Measurements from ENCODE around the gene CHD2. TPM values are rescaled to one million over a fixed set of nuclear protein-coding genes. Genes with fewer than 3 reads are reported as not detected.

CHD2 gene
- total and polyA plus RNA-seq, 10 of the 15 experiments (the other 5 are each of a cell fraction or from before 2014, with no cell fraction given): 38.1 to 94.7 (median 63.3) TPM

GRCh38 chr15:92952458-92952850 lies 52.3 kb downstream of the CHD2 start:
- TF ChIP-seq FOS (IDR thresholded peaks at IDR 0.05; ENCODE audit: borderline replicate concordance, extremely low read depth, insufficient read length) (no peak), STAT3 (IDR thresholded peaks at IDR 0.05; ENCODE audit: low read depth, low read length) (no peak), RAD51 (IDR thresholded peaks at IDR 0.05) (no peak), NR2C2 (IDR thresholded peaks at IDR 0.05; ENCODE audit: borderline replicate concordance, control insufficient read depth, insufficient read length, low read depth) (no peak), SUZ12 (IDR thresholded peaks at IDR 0.05; ENCODE audit: unreplicated experiment) (no peak), E2F4 (IDR thresholded peaks at IDR 0.05; ENCODE audit: low read depth, low read length) (no peak), CTCF (IDR thresholded peaks at IDR 0.05 in 2 of 3, conservative IDR thresholded peaks at IDR 0.05 in 1 of 3; ENCODE audit: control insufficient read depth in 2 of 3, extremely low read depth in 1 of 3, insufficient read depth in 1 of 3, low read depth in 3 of 3, low read length in 3 of 3) (no peak), ZNF622 (IDR thresholded peaks at IDR 0.05) (no peak), RELA (IDR thresholded peaks at IDR 0.05; ENCODE audit: borderline replicate concordance, partially characterized antibody) (no peak), USF2 (IDR thresholded peaks at IDR 0.05; ENCODE audit: borderline replicate concordance, low read depth, low read length) (no peak), IKZF2 (IDR thresholded peaks at IDR 0.05) (no peak), TCF3 (IDR thresholded peaks at IDR 0.05; ENCODE audit: borderline replicate concordance, insufficient read depth, low read depth, low read length) (no peak), ATF2 (IDR thresholded peaks at IDR 0.05; ENCODE audit: low read length) (no peak), GATAD2B (conservative IDR thresholded peaks at IDR 0.05; ENCODE audit: low read depth) (no peak), SMAD5 (IDR thresholded peaks at IDR 0.05; ENCODE audit: low read depth) (no peak), SPI1 (IDR thresholded peaks at IDR 0.05; ENCODE audit: borderline replicate concordance, insufficient read depth, low read depth, low read length) (no peak), E2F8 (IDR thresholded peaks at IDR 0.05; ENCODE audit: low read depth, partially characterized antibody) (no peak)
- FAIRE-seq (no peak), ATAC-seq (no peak), DNase-seq (ENCODE audit: low read depth, low spot score) (no peak)
- no peak overlapping the region for H3K4me2 ChIP-seq (ENCODE audit: control insufficient read depth, insufficient read depth)
- no peak overlapping the region for H3K4me3 ChIP-seq
- in situ Hi-C loops (cut with MboI) (no loop called here), intact Hi-C loops (cut with micrococcal nuclease; ENCODE audit: unreplicated experiment) (no loop called here)
- no peaks in the 10 kb centered on the region for H4K20me1 ChIP-seq (ENCODE audit: control insufficient read depth, insufficient read depth)
- no peaks in the 10 kb centered on the region for H3K27me3 ChIP-seq (replicated peaks in 1 of 2; ENCODE audit: control insufficient read depth in 2 of 2, insufficient read depth in 2 of 2, low read length in 1 of 2)
- no peaks in the 10 kb centered on the region for H3K4me1 ChIP-seq (ENCODE audit: control insufficient read depth, insufficient read depth, low read length)
- RAD21 ChIA-PET (ENCODE audit: unreplicated experiment): no interaction called here
- peaks cover 25% of the 10 kb centered on the region for H3K9me3 ChIP-seq (replicated peaks; ENCODE audit: control insufficient read depth, insufficient read depth, low read length)
- H3K27ac ChIP-seq (ENCODE audit: control insufficient read depth, insufficient read depth): no peak overlapping the region
- CTCF ChIA-PET: interaction anchor here (0.8 kb wide), 1 partner anchor 155 kb away, joined by 4 read pairs; no protein-coding TSS in a partner anchor
- no peak overlapping the region for H2AFZ ChIP-seq (ENCODE audit: control insufficient read depth, low read depth, low read length)
- SMC1A ChIA-PET (ENCODE audit: uncharacterized antibody, unreplicated experiment): interaction anchor here (0.9 to 1.9 kb wide), 2 partner anchors 26 to 148 kb away, joined by 3 to 6 read pairs; no protein-coding TSS in a partner anchor
- 95% methylated on average over 7 of the region's 7 CpGs for WGBS (ENCODE audit: insufficient coverage, insufficient replicate concordance, low lambda C conversion rate, missing lambda C conversion rate)
- H3K36me3 ChIP-seq (ENCODE audit: control insufficient read depth in 2 of 2, insufficient read depth in 2 of 2, low read length in 1 of 2): peaks cover 24 to 70% of the 10 kb centered on the region in 2 experiments
- BruUV-seq (replicated peaks): no TSS peak
- POLR2A ChIA-PET: no interaction called here
- H3K9ac ChIP-seq (ENCODE audit: control insufficient read depth, insufficient read depth, low read length): no peak overlapping the region
- no peaks in the 10 kb centered on the region for H3K79me2 ChIP-seq (ENCODE audit: control insufficient read depth, insufficient read depth, low read length)

Data from GM12878 (cell line).